K562 (cell line): ENCODE results near the gene SIGLEC5. TPM values are rescaled to one million over a fixed set of nuclear protein-coding genes. Genes with fewer than 3 reads are reported as not detected.

Experiments
- ARNT ChIP-seq, 2 experiments: fragments of 450-650 bp; IDR thresholded peaks; 2 replicates each; pipeline ENCODE4 v1.6.1; 2016; ENCODE audit warnings: mild to moderate bottlenecking in 1 of 2
- BHLHE40 ChIP-seq: IDR thresholded peaks from 2 replicates; pipeline ENCODE4 v1.6.1; 2011; ENCODE audit warnings: low read length, improper control_type of control experiment
- CBFB ChIP-seq: sonication (generic); formaldehyde crosslinking; IDR thresholded peaks from 2 replicates; pipeline ENCODE4 v1.4.0; 2020; ENCODE audit warnings: mild to moderate bottlenecking, missing genetic modification reagents
- CREM ChIP-seq: IDR thresholded peaks from 2 replicates; pipeline ENCODE4 v1.6.1; 2014; ENCODE audit warnings: antibody characterized with exemption, low read depth
- ETV6 ChIP-seq, 3 experiments: fragments of 150-350 bp in 1 of 3; sonication (generic) in 1 of 3; formaldehyde crosslinking in 1 of 3; IDR thresholded peaks; 2 replicates each; pipeline versions ENCODE4 v1.6.1 to v1.8.0; 2014 to 2022; ENCODE audit warnings: borderline replicate concordance in 2 of 3, low read depth in 2 of 3, antibody characterized with exemption in 1 of 3, low read length in 1 of 3, mild to moderate bottlenecking in 1 of 3, missing genetic modification reagents in 1 of 3
- EWSR1 ChIP-seq: fragments of 450-650 bp; IDR thresholded peaks from 2 replicates; pipeline ENCODE4 v1.6.1; 2018; ENCODE audit warnings: borderline replicate concordance, mild to moderate bottlenecking, low read depth, moderate library complexity; ENCODE audit not compliant: partially characterized antibody
- GABPB1 ChIP-seq: sonication (generic); formaldehyde crosslinking; IDR thresholded peaks from 2 replicates; pipeline ENCODE4 v1.8.0; 2022; ENCODE audit warnings: mild to moderate bottlenecking, missing genetic modification reagents
- HDAC3 ChIP-seq: fragments of 450-650 bp; IDR thresholded peaks from 2 replicates; pipeline ENCODE4 v1.6.1; 2018; ENCODE audit warnings: borderline replicate concordance, mild to moderate bottlenecking, moderate library complexity; ENCODE audit not compliant: partially characterized antibody
- MCM7 ChIP-seq, 2 experiments: fragments of 450-650 bp; IDR thresholded peaks; 2 replicates each; pipeline ENCODE4 v1.6.1; 2016 to 2018
- NCOA2 ChIP-seq, 2 experiments: fragments of 450-650 bp; IDR thresholded peaks; 2 replicates each; pipeline ENCODE4 v1.6.1; 2018; ENCODE audit warnings: mild to moderate bottlenecking in 2 of 2, moderate library complexity in 1 of 2; ENCODE audit not compliant: partially characterized antibody in 2 of 2
- NFYB ChIP-seq: IDR thresholded peaks from 2 replicates; pipeline ENCODE4 v1.6.1; 2011; ENCODE audit warnings: mild to moderate bottlenecking, moderate library complexity; ENCODE audit not compliant: insufficient read length; ENCODE audit errors: extremely low read depth
- NR1H2 ChIP-seq: sonication (generic); formaldehyde crosslinking; IDR thresholded peaks from 2 replicates; pipeline ENCODE4 v1.4.0; 2020; ENCODE audit warnings: mild to moderate bottlenecking, missing genetic modification reagents
- PHF8 ChIP-seq: fragments of 200-600 bp; sonication (generic); IDR thresholded peaks from 2 replicates; pipeline ENCODE4 v1.6.1; 2012; ENCODE audit warnings: mixed run types, mild to moderate bottlenecking, inconsistent platforms, low read length, moderate library complexity, borderline replicate concordance
- PRPF4 ChIP-seq: fragments of 200-400 bp; formaldehyde crosslinking; IDR thresholded peaks from one replicate; pipeline ENCODE4 v1.6.1; 2017; ENCODE audit warnings: low read length, low read depth, mild to moderate bottlenecking; ENCODE audit not compliant: insufficient read depth, poor library complexity, severe bottlenecking
- PTBP1 ChIP-seq: fragments of 200-400 bp; formaldehyde crosslinking; IDR thresholded peaks from 2 replicates; pipeline ENCODE4 v1.6.1; 2017; ENCODE audit warnings: low read depth, low read length
- RBBP5 ChIP-seq: fragments of 200-600 bp; sonication (generic); IDR thresholded peaks from 2 replicates; pipeline ENCODE4 v1.6.1; 2012; ENCODE audit warnings: borderline replicate concordance, mild to moderate bottlenecking, low read length, control low read depth, inconsistent platforms; ENCODE audit not compliant: insufficient read depth, poor library complexity, severe bottlenecking
- SIRT6 ChIP-seq: IDR thresholded peaks from one replicate; pipeline ENCODE4 v1.6.1; 2012; ENCODE audit warnings: low read depth, mild to moderate bottlenecking, control low read depth, inconsistent platforms, low read length, moderate library complexity
- SRSF3 ChIP-seq: fragments of 200-400 bp; formaldehyde crosslinking; IDR thresholded peaks from 2 replicates; pipeline ENCODE4 v1.6.1; 2016; ENCODE audit warnings: mild to moderate bottlenecking, low read length, moderate library complexity; ENCODE audit not compliant: insufficient read depth
- TBL1XR1 ChIP-seq, 2 experiments: IDR thresholded peaks; 2 replicates each; pipeline ENCODE4 v1.6.1; 2012; ENCODE audit warnings: improper control_type of control experiment in 2 of 2, low read length in 2 of 2, mild to moderate bottlenecking in 1 of 2
- ZFP36 ChIP-seq: fragments of 150-350 bp; IDR thresholded peaks from 2 replicates; pipeline ENCODE4 v1.6.1; 2018; ENCODE audit warnings: low read length, low read depth; ENCODE audit not compliant: partially characterized antibody
- ZFX ChIP-seq: sonication (generic); formaldehyde crosslinking; IDR thresholded peaks from 2 replicates; pipeline ENCODE4 v1.8.0; 2022; ENCODE audit warnings: mild to moderate bottlenecking, missing genetic modification reagents, moderate library complexity
- ZNF134 ChIP-seq: fragments of 250-450 bp; sonication (Bioruptor Pico); conservative IDR thresholded peaks from 2 replicates; pipeline ENCODE4 v1.4.0; 2020
- ZNF217 ChIP-seq: sonication (generic); formaldehyde crosslinking; IDR thresholded peaks from 2 replicates; pipeline ENCODE4 v1.8.0; 2022; ENCODE audit warnings: mild to moderate bottlenecking, missing genetic modification reagents
- ZNF224 ChIP-seq: sonication (generic); formaldehyde crosslinking; IDR thresholded peaks from 2 replicates; pipeline ENCODE4 v1.8.0; 2022; ENCODE audit warnings: mild to moderate bottlenecking, missing genetic modification reagents
- ZNF79 ChIP-seq: fragments of 250-450 bp; sonication (Bioruptor Pico); IDR thresholded peaks from 2 replicates; pipeline ENCODE4 v1.4.0; 2020; ENCODE audit warnings: low read depth, mild to moderate bottlenecking, moderate library complexity
- polyA plus RNA-seq, 8 experiments: library from polyadenylated mRNA; depleted of rRNA in 4 of 8; stranded (reverse) in 5 of 8; unstranded in 3 of 8; fragments of >200 nt; fragmentation: Nextera tagmentation in 2 of 8; fragmentation: Illumina TruSeq in 1 of 8; extraction: Ambion mirVana in 2 of 8; extraction: Trizol in 1 of 8; gene quantifications; 2 replicates each; pipeline versions ENCODE4 v1.2.1 to v1.2.3, GENCODE V29; 2011 to 2014; ENCODE audit warnings: inconsistent platforms in 1 of 8, missing spikeins in 1 of 8
- total RNA-seq, 7 experiments: library from RNA; depleted of rRNA in 6 of 7; stranded (reverse); fragments of >200 nt in 6 of 7; fragmentation: Illumina TruSeq in 2 of 7; extraction: Trizol in 2 of 7; gene quantifications; 2 replicates each; pipeline versions ENCODE4 v1.2.1 to v1.2.3, GENCODE V29; 2011 to 2021; ENCODE audit warnings: low replicate concordance in 1 of 7
- TF ChIP-seq, protein P1 (sequence below): IDR thresholded peaks from 2 replicates; pipeline ENCODE4 v1.6.1; 2014; ENCODE audit warnings: antibody characterized with exemption
- TF ChIP-seq, protein P2 (sequence below): sonication (generic); formaldehyde crosslinking; IDR thresholded peaks from 2 replicates; pipeline ENCODE4 v1.8.0; 2022; ENCODE audit warnings: mild to moderate bottlenecking, missing genetic modification reagents

The SIGLEC5 gene
- total and polyA plus RNA-seq, 9 of the 15 experiments (the other 6 are each of a cell fraction or from before 2014, with no cell fraction given) = 0.14 TPM; not detected in 8

DNA sequence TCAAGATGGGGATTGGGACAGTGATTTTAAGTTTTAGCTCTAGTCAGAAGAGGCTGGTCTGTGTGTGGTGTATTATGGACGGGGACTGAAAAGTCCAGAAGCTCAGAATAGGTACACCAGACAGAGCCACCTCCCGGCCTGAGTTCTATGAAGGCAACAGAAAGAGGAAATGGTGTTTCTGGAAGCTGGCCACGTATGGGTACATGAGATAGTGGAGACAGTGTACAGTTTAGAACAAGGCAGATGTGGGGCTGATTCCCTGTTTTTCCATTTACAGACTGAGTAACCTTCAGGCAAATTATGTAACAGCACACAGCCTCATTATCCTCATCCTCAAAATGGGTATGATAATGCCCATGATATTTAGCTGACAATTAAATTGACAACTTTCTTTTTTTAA lies 57.8 kb downstream of the SIGLEC5 start (continued):
- TF ChIP-seq ZNF79 (CRISPR knock-in tag) (no peak), ETV6 (IDR thresholded peaks at IDR 0.05; ENCODE audit: borderline replicate concordance in 1 of 2, low read depth in 2 of 2, low read length in 1 of 2) (no peak), ETV6 (CRISPR knock-in tag; IDR thresholded peaks at IDR 0.05; ENCODE audit: borderline replicate concordance) (no peak), CREM (peak; percentile 44), ZNF217 (CRISPR knock-in tag) (no peak), EWSR1 (no peak), CBFB (no peak), ZNF134 (CRISPR knock-in tag) (no peak), GABPB1 (CRISPR knock-in tag) (no peak), PTBP1 (no peak), ZFP36 (no peak), BHLHE40 (0 out of 2 replicates have a peak, but pooled peaks have one; percentile 24), TBL1XR1 (IDR thresholded peaks at IDR 0.05; ENCODE audit: low read length in 2 of 2) (peak in 1 of 2 experiments; percentile 59; a peak in 1 of 4 replicates), ZNF224 (CRISPR knock-in tag) (no peak), SIRT6 (no peak), HDAC3 (peak; percentile 53), ARNT (IDR thresholded peaks at IDR 0.05) (peak in 1 of 2 experiments; percentile 70; a peak in 1 of 4 replicates), PRPF4 (no peak), PHF8 (no peak), MCM7 (IDR thresholded peaks at IDR 0.05) (no peak), NFYB (no peak), NR1H2 (no peak), SRSF3 (no peak), NCOA2 (IDR thresholded peaks at IDR 0.05; ENCODE audit: partially characterized antibody in 2 of 2) (no peak), ZFX (CRISPR knock-in tag) (no peak), RBBP5 (no peak)
- TF ChIP-seq, protein P1, sequence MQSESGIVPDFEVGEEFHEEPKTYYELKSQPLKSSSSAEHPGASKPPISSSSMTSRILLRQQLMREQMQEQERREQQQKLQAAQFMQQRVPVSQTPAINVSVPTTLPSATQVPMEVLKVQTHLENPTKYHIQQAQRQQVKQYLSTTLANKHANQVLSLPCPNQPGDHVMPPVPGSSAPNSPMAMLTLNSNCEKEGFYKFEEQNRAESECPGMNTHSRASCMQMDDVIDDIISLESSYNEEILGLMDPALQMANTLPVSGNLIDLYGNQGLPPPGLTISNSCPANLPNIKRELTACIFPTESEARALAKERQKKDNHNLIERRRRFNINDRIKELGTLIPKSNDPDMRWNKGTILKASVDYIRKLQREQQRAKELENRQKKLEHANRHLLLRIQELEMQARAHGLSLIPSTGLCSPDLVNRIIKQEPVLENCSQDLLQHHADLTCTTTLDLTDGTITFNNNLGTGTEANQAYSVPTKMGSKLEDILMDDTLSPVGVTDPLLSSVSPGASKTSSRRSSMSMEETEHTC = no peak
- TF ChIP-seq, protein P2, sequence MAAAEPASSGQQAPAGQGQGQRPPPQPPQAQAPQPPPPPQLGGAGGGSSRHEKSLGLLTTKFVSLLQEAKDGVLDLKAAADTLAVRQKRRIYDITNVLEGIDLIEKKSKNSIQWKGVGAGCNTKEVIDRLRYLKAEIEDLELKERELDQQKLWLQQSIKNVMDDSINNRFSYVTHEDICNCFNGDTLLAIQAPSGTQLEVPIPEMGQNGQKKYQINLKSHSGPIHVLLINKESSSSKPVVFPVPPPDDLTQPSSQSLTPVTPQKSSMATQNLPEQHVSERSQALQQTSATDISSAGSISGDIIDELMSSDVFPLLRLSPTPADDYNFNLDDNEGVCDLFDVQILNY (CRISPR knock-in tag) = no peak
